Activated T-helper 9 cell treated with anti-CD3 and anti-CD28 coated beads, Interleukin-2, amount 50 U/mL, for 16 hours (primary cell): ENCODE results near the gene RAD51B.
"Not testable (repeated sequence)": the region's sequence is repeated elsewhere in the genome, so short reads cannot be mapped to it uniquely, and the experiment has no call there.

Source experiments
- DNase-seq: peaks from one replicate; pipeline ENCODE4 v3.0.0-alpha.2; 2020; ENCODE audit warnings: low read depth

RAD51B gene

DNA sequence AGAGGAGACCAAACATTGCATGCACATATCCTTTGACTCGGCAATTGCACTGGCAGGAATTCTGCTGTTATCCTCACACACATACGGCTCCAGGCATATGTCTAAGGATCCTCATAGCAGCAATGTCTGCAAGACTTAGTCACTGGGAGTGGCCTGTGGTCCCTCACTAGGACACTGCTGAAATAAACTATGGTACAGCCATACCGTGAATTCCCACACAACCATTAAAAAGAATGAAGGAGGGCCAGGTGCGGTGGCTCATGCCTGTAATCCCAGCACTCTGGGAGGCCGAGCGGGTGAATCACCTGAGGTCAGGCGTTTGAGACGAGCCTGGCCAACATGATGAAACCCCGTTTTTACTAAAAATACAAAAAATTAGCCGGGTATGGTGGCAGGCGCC lies 868.2 kb downstream of the RAD51B start:
- no peak for DNase-seq

DNA sequence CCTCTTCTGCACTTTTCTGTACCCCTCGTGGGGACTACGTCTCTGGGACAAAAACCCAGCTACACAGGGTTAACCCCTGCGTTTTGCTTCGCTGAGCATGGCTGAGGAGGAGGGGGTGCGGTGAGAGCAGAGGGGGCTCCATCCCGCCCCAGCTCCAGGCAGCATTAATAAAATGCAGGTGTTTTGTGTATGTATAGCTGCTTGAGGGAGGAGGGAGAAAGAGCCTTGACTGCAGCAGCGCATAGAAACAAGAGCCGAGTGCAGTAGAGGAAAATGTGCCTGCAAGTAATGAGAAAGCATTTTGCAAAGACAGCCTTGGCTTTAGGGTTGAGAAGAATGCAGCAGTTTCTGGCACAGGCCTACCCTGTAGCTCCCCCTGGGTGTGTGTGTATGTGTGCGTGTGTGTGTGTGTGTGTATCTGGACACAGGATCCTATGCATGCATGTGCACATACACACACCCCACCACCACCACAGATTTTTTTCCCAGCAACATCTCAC lies 869.3 kb downstream of the RAD51B start:
- no peak for DNase-seq

DNA sequence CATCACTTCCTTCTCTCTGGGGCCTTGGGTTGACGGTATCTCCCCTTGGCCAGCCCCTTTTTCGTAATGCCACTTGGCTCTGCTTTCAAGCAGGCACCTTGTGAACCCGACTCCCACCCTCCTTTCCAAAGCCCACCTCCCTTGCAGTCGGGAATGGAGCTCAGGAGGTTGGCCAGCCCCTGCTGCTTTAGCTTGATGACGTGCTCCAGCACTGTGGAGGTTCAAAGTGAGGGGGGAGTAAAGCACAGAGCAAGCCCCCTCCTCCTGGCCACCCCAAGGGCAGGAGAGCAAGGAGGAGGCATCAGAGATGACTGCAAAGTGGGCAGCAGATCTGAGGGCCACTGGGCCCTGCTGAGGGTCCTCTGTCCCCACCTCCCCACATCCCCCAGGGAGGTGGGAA lies 869.9 kb downstream of the RAD51B start:
- no peak for DNase-seq

DNA sequence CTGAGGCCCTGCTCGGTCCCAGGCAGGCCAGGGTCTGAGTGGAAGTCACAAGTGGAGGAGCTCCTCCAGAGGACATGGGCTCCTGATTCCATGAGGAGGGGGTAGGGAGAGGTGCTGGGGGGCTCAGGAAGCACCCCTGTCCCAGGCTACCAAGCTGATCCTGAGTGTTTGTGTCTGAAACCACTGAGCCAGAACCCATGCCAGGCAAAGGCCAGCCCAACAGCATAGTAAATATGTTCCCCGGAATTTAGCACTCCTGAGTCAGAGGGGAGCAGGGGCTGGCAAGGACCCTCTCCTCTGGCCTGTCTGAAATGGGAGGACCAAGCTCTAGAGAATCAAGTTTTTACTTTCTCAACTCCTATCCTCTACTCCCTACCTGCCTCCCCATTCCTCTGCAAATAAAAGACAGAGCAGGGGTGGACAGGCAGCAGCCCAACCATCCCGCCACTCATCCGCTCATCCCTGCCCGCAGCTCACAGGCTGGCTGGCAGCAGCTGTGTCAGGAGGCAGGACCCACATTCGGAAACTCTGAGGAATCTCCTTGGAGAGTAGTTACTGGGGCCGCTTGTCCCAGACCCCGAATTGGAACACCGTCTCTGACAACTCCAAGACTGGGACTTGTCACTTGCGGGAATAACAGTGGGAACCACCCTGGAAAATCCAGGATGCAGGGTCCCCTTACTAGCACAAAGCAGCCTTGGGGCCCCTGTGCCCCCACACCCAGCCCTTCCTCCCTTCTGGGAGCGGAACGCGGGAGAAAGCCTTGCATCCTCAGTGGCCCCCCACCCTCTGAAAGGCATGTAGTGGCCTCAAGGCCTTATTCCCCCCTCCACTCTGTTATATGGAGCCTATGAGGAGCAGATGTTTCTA lies 870.7 kb downstream of the RAD51B start:
- DNase-seq, result no peak

DNA sequence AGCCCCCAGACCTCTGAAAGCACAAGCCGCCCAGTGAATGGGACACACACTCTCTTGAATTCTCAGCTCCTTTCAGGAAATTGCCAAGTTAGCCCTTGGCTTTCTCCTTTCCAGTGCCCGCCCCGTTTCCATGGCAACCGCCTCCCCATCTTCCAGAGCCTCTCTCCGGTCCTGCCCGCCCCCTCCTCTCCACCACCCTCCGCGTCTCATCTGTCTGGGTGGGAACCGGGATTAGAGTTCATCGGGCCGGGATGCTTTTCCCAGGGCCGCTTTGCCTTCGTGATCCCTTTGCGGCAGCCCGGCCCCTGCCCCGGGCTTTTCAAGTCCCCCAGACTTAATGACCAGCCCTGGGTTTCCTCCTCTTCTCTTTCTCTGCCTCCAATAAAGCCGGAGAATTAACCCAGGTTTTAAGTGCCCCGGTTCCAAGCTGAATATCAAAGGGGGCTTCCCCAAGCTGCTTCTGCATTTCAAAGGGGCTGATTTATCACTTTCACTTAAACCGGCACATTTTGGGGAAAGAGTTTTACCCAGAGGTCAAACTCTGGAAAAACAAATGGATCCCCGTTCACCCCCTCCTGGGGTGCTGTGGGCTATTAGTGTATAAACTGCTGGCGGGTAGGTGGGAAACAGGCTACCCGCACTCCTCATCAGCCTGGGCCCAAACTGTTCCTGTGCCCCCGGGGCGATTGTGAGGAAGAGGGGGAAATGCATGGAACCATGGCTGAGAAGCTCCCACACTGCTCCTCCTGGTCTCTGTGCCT lies 871.6 kb downstream of the RAD51B start:
- DNase-seq, result no peak

DNA sequence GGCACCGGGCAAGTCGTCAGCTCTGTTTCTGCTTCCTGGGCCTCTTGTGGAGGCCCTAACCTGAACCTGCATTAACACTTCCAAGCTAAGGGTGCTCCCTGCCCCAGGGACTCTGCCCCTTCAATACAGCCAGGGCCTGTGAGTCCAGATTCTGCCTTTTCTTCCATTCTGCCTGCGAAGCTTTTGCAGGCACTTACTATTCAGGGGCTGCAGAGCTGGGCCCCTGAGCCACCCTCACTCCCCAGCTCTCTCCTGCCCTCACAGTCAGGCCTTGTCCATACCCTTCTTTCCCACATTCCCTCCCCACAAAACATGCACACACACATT lies 872.2 kb downstream of the RAD51B start:
- DNase-seq, result no peak

DNA sequence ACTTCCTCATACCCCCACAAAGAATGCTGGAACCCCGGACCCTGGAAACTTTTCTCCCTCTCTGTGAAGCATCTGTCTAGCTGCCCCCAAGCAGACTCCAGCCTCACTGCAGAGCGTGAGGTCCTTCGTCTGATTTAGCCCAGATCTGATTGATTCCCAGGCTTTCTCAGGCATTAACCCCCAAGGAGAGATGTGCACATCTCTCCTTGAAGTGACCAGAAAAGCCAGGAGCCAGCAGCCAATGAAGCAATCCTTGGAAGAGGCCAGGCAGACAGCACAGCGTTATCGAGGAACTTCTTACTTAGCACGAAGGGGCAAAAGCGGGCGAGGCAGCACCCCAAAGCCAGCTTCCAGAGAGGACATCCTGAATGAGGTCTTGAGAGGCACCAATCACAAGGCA lies 872.6 kb downstream of the RAD51B start:
- no peak for DNase-seq

DNA sequence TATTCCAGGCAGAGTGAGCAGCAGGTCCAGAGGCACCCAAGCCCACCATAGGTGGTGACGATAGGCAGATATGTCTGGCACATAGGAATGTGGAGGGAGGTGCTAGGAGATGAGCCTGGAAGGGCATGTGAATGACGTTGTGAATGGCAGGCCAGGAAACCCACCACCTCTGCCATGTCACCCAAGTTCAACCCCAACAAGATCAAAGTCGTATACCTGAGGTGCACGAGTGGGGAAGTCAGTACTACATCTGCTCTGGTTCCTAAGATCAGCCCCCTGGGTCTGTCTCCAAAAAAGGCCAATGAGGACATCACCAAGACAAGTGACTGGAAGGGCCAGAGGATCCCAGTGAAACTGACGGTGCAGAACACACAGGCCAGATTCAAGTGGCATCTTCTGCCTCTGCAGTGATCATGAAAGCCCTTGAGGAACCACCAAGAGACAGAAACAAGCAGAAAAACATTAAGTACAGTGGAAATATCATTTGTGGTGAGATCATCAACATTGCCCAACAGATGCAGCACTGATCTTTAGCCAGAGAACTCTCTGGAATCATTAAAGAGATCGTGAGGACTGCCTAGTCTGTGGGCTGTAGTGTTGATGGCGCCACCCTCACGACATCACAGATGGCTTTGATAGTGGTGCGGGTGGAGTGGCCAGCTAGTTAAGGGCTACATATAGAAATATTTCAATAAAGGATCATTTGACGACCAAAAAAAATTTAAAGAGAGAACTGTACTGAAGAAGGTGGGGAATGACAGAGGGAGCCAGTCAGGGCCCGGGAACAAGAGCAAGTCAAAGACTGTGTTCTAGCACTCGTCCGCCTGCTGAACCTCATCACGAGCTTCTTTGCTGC lies 873.6 kb downstream of the RAD51B start:
- no peak for DNase-seq

DNA sequence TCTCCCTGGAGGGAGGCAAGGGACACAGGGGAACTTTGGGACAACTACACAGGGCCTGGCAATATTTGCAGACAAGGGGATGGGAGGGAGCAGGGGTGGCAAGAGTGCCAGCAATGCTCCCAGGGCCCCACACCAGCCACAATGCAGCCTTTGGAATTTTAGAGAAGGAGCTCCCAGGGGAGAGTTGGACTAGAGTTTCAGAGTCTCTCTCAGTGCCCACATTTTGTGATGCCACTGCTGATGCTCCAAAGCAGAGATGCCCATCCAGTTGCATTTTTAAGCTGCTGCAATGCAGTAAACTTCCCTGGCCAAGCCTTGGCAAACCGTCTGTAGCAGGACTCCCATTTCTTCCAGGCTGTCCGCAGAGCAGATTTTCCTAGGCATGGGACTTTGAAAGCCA lies 874.3 kb downstream of the RAD51B start:
- DNase-seq, result no peak

DNA sequence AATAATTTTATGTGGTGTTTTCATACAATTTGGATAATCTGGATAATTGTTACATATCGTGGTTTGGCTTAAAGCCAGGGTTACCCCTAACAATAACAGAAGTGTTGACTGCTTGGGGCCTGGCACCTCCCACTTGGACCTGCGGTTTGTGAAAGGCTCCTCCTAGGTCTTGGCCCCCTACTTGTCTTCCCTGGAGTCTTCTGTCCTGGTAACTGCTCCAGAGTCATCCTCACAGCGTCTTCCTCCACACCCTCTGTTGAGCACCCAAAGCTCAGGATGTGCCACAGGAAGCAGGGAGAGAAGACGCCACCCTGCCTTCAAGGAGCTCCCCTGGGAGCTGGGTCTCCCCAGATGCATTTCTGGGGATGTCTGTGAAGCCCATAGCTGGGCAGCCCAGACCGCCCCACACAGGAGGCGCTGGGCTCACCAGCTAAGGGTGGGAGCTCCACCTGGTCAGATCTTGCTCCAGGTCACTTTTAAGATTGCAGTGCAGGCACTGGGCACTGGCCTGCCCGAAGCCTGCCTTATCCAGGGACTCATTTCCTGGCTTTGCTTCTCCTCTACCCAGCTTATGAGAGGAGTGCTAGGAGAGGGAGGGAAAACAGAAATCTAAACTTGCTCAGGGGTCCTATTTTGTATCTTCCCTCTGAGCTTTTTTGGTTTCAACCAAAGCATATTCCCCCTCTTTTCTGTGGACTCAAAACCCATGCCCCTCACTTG lies 875.1 kb downstream of the RAD51B start:
- DNase-seq, result no peak

DNA sequence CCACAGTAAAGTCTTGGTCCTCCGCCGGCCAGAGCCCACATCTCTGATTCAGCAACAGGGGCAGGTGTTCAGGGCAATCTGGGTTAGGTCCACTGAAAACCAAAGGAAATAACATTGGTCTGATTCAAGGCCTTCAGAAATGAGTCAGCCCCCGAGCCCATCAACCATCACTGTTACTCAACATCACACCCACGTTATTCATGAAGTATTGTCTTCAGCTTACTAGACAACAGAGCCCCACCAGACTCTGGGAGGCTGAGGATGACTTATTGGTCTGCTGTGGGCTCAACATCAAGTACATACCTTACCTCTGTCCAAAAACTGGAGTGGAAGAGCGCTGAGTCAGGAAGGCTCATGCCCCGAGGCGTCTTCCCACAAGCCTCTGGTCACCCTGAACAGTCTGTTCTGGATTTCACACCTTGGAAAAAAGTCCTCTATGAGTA lies 875.8 kb downstream of the RAD51B start:
- DNase-seq, result peak; percentile 12

DNA sequence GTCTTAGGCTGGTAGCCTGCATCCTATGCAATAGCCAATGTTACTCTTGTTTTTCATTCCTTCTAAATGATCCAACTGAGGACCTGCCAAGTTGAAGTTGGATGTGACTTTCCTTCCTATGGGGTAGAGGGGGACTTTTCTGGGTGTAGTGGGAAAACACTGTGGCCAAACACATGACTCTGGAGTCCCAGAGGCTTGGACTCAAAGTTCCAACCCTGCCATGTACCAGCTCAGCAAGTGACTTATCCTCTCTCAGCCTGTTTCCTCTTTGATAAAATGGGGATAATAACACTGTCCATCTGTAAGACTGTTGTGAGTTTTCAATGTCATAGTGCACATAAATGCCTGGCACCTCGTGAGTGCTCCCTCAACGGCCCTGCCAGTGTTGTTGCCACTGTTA lies 876.3 kb downstream of the RAD51B start:
- DNase-seq, result no peak

DNA sequence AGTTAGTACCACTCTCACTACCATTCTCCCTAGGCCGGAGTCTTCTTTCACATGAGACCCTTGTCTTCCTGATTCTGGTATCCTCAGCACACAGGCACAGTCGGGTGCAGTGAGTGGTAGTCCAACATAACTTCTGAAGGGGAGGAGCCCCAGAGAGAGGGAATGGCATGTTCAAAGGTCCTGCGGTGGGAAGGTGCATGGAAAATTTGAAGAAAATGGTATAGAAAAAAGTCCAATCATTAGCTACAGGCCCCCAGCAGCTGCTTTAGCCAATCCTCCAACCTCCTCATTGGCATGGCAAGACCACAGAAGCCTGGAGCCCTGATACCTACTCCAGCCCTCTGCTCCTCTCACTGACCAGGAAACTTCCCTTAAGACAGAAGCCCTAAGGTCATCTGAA lies 876.7 kb downstream of the RAD51B start:
- DNase-seq, result no peak

DNA sequence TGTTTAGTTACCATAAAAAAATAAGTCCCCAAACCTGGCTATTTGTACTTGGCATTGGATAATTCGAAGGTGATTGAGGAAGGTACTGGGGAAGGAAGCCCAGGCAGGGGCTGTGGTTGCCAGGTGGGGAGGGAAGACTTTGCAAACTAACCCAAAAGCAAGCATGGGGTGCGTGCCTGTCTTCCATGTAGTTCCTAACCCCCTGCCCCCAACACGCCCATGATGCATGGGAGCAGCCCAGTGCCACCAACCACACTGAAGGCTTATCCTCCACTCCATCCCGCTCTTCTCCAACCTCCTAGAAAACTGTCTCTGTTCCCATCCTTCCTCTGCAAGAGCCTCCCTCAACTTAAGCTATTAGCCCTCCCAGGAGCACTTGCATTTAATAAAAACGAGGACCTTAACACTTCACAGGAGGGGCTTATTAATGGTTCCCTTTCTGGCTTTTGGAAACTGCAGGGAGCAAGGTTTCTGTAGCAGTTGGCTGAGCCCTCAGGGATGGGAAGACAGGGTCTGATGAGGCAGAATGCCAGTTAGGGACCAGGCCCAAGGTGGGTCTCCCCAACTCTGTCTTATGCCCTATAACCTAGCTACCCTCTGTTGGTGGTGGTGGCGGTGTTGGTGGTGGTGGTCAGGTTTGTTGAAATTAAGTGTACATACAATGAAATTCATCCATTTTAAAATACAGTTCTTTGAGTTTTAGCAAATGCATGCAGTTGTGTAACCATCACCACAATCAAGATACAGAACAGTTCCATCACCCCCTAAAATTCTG lies 877.3 kb downstream of the RAD51B start:
- DNase-seq, result no peak

DNA sequence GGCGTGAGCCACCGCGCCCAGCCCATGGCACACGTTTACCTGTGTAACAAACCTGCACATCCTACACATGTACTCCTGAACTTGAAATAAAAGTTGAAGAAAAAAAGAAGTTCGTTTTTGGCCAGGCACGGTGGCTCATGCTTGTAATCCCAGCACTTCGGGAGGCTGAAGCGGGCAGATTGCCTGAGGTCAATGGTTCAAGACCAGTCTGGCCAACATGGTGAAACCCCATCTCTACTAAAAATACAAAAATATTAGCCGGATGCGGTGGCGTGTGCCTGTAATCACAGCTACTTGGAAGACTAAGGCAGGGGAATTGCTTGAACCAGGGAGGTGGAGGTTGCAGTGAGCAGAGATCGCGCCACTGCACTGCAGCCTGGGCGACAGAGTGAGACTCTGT lies 879.2 kb downstream of the RAD51B start:
- DNase-seq, result not testable (repeated sequence)

DNA sequence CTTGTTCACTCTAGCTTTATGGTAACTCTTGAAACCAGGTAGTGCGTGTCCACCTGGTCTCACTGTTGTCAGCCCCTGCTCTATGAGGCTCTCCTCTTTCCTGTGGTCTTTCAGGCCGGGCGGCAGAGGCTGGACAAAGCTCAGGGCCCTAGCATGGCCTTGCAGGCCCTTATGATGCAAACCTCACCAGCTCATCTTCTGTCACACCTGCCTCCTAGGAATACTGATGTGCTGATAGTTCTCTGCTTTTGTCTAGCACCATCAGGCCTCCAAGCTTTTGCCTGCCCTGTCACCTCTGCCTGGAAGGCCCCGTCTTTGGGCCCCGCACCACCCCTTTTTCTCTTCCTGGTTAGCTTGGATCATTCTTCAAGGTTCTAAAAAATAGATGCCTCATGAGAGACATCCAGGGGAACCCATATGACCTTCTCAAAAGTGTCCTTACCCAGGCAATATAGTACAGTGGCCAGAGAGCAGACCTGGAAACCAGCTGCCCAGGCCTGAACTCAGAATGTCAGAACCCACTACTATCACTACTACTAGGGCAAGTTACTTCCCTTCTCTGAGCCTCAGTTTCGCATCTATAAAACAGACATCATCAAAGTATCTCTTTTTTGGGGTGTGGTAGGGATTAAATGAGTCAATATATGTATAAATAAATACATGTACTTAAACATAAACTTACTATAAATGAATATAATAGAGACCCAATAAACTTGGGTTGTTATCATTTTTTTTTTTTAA lies 881.6 kb downstream of the RAD51B start:
- DNase-seq, result no peak

DNA sequence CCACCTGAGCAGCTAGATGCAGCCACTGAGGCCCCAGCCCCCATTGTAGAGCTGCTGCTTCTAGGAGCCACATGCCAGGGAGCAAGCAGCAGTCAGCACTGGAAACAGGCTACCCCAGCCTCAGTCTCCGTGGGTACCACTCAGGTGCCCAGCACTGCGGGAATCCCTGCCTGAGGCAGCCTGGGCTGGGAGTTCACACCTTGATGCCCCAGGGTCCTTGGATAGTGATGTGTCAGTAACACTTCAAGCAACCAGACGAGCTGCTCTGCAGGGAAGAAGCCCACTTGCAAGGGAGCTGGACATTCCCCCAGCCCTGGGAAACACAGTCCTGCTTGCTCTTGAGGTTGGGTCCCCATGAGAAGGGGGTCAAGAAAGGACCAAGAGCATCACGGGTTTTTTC lies 882.6 kb downstream of the RAD51B start:
- DNase-seq, result no peak

DNA sequence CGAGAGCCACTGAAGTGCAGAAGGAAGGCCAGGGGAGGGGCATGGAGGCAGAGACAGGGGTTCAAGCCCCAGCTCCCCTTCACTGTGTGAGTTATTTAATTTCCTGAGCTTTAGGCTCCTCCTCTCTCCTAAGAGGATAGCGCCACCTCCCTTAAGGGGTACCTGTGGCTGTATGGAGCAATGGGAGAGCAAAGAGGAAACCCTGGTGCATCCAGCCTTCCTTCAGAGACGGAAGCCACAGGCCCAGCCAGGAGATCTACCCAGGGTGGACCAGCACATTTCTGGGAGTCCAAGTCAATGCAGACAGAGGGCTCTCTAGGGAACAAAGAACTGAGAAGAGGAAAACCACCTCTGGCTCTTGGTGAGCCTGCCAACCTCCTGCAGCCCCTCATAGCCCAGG lies 883.0 kb downstream of the RAD51B start:
- no peak for DNase-seq

DNA sequence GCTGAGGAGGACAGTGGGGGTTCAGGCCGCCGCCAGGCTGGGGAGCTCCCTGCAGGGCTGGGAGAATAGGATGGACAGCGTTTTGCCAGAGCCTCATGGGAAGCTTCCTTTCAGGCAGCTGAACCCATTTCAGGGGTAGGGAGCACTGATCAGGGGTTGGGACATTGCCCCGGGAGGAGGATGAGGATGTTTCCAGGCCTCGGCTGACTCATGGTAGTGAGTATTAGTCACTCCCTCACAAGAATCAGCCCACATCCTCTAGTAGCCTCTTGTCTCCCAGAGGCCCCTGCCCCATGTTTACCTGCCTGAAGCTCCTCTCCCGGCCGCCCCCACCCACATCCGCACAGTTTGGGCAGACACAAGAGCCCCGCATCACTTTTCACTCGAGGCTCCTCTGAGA lies 883.5 kb downstream of the RAD51B start:
- no peak for DNase-seq
